SK-N-MC (cell line): ENCODE data around the gene SEC22A.

ENCODE experiments used
- DNase-seq: peaks from one replicate; pipeline ENCODE4 v3.0.0-alpha.2; 2011; ENCODE audit warnings: low read depth, low spot score
- H3K27ac ChIP-seq: fragments of 200-600 bp; sonication (generic); 2 replicates; pipeline ENCODE4 v1.5.1; 2016; ENCODE audit warnings: mixed run types
- H3K36me3 ChIP-seq: fragments of 200-600 bp; sonication (generic); 2 replicates; pipeline ENCODE4 v1.6.1; 2017; ENCODE audit warnings: antibody characterized with exemption, low read length, mixed read lengths; ENCODE audit not compliant: insufficient read depth
- H3K4me3 ChIP-seq: fragments of 200-600 bp; sonication (generic); 2 replicates; pipeline ENCODE4 v1.5.1; 2016
- H3K9ac ChIP-seq: fragments of 200-600 bp; sonication (generic); 2 replicates; pipeline ENCODE4 v1.8.0; 2017; ENCODE audit warnings: mixed run types, mixed read lengths; ENCODE audit not compliant: insufficient read length
- H3K9me3 ChIP-seq: fragments of 200-600 bp; sonication (generic); 2 replicates; pipeline ENCODE4 v1.6.1; 2017; ENCODE audit warnings: low read depth, mild to moderate bottlenecking, antibody characterized with exemption, low read length, moderate library complexity, mixed read lengths
- EZH2 ChIP-seq: fragments of 200-600 bp; sonication (generic); IDR thresholded peaks from one replicate; pipeline ENCODE4 v1.6.1; 2017; ENCODE audit warnings: antibody characterized with exemption
- FOXP2 ChIP-seq: optimal IDR thresholded peaks from 2 replicates; pipeline ENCODE3; 2011; ENCODE audit warnings: mild to moderate bottlenecking, moderate library complexity; ENCODE audit not compliant: insufficient read depth; ENCODE audit errors: extremely low read length, control extremely low read depth
- POLR2AphosphoS5 ChIP-seq: IDR thresholded peaks from 2 replicates; pipeline ENCODE4 v1.6.1; 2012; ENCODE audit warnings: mild to moderate bottlenecking, low read depth, low read length, borderline replicate concordance

Gene SEC22A

DNA sequence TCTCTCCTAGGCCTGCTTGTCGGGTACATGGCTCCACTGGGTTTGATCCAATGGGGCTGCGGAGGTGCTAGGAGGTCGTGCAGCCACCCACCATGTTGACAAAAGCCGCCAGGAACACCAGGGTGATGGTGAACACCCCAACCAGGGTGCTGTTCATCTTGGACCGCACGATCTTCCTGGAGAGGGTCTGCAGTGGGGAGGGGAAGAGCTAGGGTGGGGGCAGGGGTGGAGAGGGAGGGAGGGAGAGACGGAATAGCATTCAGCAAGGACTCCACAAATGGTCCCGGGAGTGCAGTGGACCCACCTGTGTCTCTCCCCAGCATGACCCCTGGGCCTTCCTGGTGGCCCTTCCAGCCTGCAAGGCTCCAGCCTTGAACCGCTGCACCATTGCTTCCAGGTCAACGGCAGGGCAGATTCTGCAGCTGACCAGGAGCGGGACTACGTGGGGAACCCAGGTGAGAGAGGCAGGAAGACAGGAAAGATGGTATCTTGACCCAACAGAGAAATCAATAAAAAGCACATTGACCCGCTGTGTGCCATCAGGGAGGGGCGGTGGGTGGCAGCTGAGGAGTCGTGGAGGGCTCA is 102.3 kb downstream of the SEC22A start:
- no peak for DNase-seq
- no peaks in the 10 kb centered on the region for H3K9me3 ChIP-seq
- H3K27ac ChIP-seq, result no peak overlapping the region
- no peak overlapping the region for H3K4me3 ChIP-seq
- H3K36me3 ChIP-seq, result no peaks in the 10 kb centered on the region
- TF ChIP-seq FOXP2 (no peak), EZH2 (no peak), POLR2AphosphoS5 (no peak)
- H3K9ac ChIP-seq, result no peak overlapping the region

DNA sequence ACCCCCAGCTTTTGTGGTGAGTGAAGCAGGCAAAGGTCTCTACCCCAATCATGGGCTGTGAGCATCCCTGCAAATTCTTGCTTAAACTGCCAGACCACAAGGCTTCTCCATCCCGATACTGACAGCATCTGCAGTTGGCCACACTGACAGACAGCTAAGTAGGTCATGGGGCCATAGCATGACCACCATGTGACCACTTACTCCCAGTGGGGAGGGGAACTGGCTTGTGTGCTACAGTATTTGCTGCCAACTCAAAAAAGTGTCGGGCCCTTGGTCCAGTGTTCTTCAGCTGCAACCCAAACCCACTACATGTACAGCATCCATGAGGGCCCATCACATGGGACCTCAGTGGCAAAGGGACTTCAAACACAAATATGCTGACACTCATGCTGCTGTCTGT is 103.4 kb downstream of the SEC22A start:
- TF ChIP-seq POLR2AphosphoS5 (no peak), EZH2 (no peak), FOXP2 (no peak)
- Histone ChIP-seq H3K4me3 (no peak overlapping the region), H3K9ac (no peak overlapping the region), H3K27ac (no peak overlapping the region), H3K36me3 (no peaks in the 10 kb centered on the region), H3K9me3 (no peaks in the 10 kb centered on the region)
- DNase-seq, result no peak

DNA sequence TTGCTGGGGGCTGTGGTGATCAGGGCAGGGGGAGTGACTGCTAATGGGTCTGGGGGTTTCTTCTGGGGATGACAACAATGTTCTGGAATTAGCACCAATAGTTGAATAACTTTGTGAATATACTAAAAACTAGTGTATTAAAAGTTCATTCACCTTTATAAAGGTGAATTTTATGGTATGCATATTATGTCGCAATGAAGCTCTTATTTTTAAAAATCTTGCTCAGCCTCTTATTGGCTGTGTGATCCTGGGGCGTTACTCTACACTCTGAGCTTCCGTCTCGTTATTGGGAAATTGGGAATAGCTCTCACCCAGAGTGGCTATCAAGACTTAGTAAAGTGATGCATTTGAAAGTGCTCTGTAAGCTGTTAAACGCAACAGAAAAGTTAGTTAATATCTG is 105.3 kb downstream of the SEC22A start:
- no peaks in the 10 kb centered on the region for H3K9me3 ChIP-seq
- no peaks in the 10 kb centered on the region for H3K36me3 ChIP-seq
- TF ChIP-seq FOXP2, result no peak
- no peak for TF ChIP-seq POLR2AphosphoS5
- TF ChIP-seq EZH2, result no peak
- DNase-seq, result no peak
- no peak overlapping the region for H3K27ac ChIP-seq
- H3K4me3 ChIP-seq, result no peak overlapping the region
- H3K9ac ChIP-seq, result no peak overlapping the region

DNA sequence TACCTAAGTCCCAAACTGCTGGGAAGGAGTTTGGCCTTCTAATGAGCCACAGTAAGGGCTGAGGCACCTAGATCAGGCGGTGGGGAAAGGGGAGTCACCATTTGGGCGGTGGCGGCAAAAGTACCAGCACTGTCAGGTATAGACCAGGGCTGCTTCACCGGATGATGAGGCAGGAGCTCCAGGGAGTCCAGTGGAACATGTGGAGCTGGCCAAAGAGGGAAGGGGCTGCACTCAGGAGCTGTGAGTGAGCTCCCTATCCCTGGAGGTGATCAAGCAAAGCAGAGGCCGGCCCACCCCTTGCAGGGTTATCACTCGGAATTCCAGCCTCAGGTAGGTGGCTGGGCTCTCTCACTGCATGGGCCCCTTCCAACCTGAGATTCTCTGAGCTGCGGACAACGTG is 108.4 kb downstream of the SEC22A start:
- TF ChIP-seq POLR2AphosphoS5 (no peak), EZH2 (no peak), FOXP2 (no peak)
- Histone ChIP-seq H3K9me3 (no peaks in the 10 kb centered on the region), H3K36me3 (no peaks in the 10 kb centered on the region)

DNA sequence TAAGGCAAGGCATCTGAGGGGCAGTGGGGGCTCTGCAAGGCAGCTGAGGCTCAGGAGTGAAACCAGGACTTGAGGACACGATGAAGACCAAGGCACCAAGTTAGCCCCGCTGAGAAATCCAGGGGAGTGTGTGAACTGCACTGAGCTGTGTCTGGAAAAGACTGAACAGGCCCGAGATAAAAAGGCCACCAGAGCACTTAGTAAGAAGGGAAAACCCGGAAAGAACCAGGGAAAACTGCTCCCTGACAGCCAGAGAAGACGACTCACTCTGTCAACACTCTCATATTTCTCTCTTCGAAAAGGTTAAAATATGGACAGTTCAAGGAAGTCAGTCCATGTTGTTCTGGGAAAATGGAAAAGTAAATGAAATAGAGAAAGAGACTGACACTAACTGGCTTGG is 109.0 kb downstream of the SEC22A start:
- TF ChIP-seq POLR2AphosphoS5 (no peak), EZH2 (no peak), FOXP2 (no peak)
- no peak for DNase-seq
- no peaks in the 10 kb centered on the region; the same call in 1 of the 2 replicates for H3K36me3 ChIP-seq
- no peak overlapping the region for H3K9ac ChIP-seq
- H3K4me3 ChIP-seq, result no peak overlapping the region
- H3K9me3 ChIP-seq, result no peaks in the 10 kb centered on the region
- H3K27ac ChIP-seq, result no peak overlapping the region

More for the DNA sequence above, 108.4 kb downstream of the SEC22A start:
- Histone ChIP-seq H3K27ac (no peak overlapping the region), H3K9ac (no peak overlapping the region), H3K4me3 (no peak overlapping the region)
- DNase-seq, result no peak

DNA sequence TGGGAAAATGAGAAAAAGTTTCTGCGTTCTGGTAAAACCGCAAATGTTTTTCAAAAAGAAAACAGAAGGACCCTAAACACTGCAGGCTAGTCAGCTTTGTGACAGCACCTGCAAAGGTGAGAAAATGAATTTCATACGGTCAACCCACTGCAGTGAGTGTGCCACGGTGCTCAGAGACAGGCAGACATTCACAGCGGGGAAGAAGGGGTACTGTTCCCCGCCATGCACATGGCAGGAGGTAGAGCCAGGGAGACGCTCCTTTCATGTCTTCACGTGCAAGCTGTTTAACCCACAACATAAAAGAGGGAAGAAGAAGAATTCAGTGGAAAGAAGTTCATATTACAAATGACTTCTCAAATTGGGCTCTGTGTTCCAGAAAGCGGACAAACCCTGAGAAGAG is 109.5 kb downstream of the SEC22A start:
- Histone ChIP-seq H3K9ac (no peak overlapping the region), H3K4me3 (no peak overlapping the region), H3K27ac (no peak overlapping the region), H3K36me3 (no peaks in the 10 kb centered on the region; the same call in 1 of the 2 replicates), H3K9me3 (no peaks in the 10 kb centered on the region)
- no peak for DNase-seq
- TF ChIP-seq EZH2, result no peak
- no peak for TF ChIP-seq POLR2AphosphoS5
- no peak for TF ChIP-seq FOXP2

DNA sequence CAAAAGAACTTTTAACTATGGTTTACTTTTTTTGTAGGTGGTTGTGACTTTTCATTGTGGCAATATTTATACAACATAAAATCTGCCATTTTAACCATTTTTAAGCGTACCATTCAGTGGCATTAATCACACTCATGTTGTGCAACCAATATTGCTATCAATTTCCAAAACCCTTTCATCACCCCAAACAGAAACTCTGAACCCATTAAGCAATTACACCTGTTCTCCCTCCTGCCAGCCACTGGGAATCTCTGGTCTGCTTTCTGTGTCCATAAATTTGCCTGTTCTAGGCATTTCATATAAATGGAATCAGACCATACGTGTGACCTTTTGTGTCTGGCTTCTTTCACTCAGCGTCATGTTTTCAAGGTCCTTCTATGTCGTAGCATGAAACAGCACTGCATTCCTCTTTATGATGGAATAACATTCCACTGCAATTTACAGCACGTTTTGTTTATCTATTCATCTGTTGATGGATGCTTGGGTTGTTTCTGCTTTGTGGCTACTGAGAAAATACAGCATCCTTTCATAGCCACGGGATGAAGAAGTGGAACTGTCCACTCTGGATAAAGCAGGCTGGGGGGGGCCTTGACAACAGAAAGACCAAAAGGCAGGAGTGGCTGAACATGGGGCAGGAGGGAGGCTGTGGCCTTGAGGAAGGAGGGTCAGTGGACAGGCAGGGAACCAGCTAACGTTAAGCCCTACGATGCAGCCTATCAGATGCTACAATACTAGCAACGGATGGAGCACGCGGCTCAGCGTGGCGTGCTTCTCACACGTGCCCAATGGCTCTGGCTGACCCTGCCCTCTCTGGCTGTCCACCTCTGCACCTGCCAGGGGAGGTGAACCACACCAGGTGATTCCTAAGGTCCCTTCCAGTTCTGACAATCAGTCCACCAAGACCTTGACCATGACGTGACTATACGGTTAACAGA is 110.9 kb downstream of the SEC22A start:
- H3K9me3 ChIP-seq, result no peaks in the 10 kb centered on the region
- H3K36me3 ChIP-seq, result no peaks in the 10 kb centered on the region; the same call in 1 of the 2 replicates
- no peak overlapping the region for H3K9ac ChIP-seq
- no peak for TF ChIP-seq POLR2AphosphoS5
- no peak for TF ChIP-seq FOXP2
- TF ChIP-seq EZH2, result no peak
- H3K4me3 ChIP-seq, result no peak overlapping the region
- no peak overlapping the region for H3K27ac ChIP-seq
- no peak for DNase-seq

DNA sequence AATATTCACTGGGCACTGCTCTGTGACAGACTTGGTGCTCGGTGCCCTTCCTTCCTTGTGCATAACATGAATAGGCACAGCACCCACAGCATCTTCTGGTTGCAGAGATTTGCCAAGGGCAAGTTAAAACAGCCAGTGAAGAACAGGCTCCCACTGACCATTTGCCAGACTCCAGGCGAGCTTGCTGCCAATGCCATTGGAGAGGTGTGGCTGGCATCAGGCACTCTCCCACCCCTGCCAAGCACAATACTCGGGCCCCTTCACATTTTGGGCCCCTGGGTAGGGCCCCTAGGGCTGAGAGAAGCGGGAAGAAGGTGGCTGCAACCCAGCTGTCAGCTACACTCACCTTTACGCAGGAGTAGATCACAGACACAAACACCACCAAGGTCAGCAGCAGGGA is 112.1 kb downstream of the SEC22A start:
- H3K4me3 ChIP-seq, result no peak overlapping the region
- no peaks in the 10 kb centered on the region; the same call in 1 of the 2 replicates for H3K36me3 ChIP-seq

More for the DNA sequence above, 112.1 kb downstream of the SEC22A start:
- DNase-seq, result no peak
- TF ChIP-seq EZH2 (no peak), POLR2AphosphoS5 (no peak), FOXP2 (no peak)
- H3K9me3 ChIP-seq, result no peaks in the 10 kb centered on the region
- H3K27ac ChIP-seq, result no peak overlapping the region
- H3K9ac ChIP-seq, result no peak overlapping the region
